ENCODE data around the gene SYCP2L. TPM values are rescaled to one million over a fixed set of nuclear protein-coding genes. Genes with fewer than 3 reads are reported as not detected.
"Not testable (repeated sequence)": the region's sequence is repeated elsewhere in the genome, so short reads cannot be mapped to it uniquely, and the experiment has no call there.

SYCP2L gene
- total RNA-seq, 1 donor: 0.36 TPM

- no peak overlapping the region for H3K27ac ChIP-seq (ENCODE audit: low read depth, low read length)
- H3K4me3 ChIP-seq (ENCODE audit: insufficient read depth, low read length): no peak overlapping the region
- H4K20me1 ChIP-seq (ENCODE audit: insufficient read depth, low read length): no peaks in the 10 kb centered on the region
- no peak overlapping the region for H3K4me2 ChIP-seq (ENCODE audit: insufficient read depth, low read length)
- no peaks in the 10 kb centered on the region for H3K79me2 ChIP-seq (ENCODE audit: insufficient read depth, low read length)
- DNase-seq (ENCODE audit: insufficient read length, low spot score, missing footprints): no peak
- H2AFZ ChIP-seq (ENCODE audit: low read length): no peak overlapping the region
- no peak for TF ChIP-seq CTCF (IDR thresholded peaks at IDR 0.05; ENCODE audit: extremely low read depth, low read depth, low read length)
- H3K36me3 ChIP-seq (ENCODE audit: insufficient read depth, low read length): no peaks in the 10 kb centered on the region
- H3K27me3 ChIP-seq (ENCODE audit: insufficient read depth, low read length): no peaks in the 10 kb centered on the region
- no peaks in the 10 kb centered on the region for H3K9me3 ChIP-seq (ENCODE audit: low read depth, low read length)
- no peaks in the 10 kb centered on the region for H3K4me1 ChIP-seq (ENCODE audit: insufficient read depth, low read length)
Measured at GRCh38 chr6:10901770-10902169, 14.9 kb downstream of the SYCP2L start.

GRCh38 chr6:10904015-10904414 lies 17.2 kb downstream of the SYCP2L start:
- Histone ChIP-seq H3K27ac (ENCODE audit: low read depth, low read length) (no peak overlapping the region), H3K9me3 (ENCODE audit: low read depth, low read length) (no peaks in the 10 kb centered on the region), H3K4me2 (ENCODE audit: insufficient read depth, low read length) (no peak overlapping the region), H3K79me2 (ENCODE audit: insufficient read depth, low read length) (no peaks in the 10 kb centered on the region), H3K4me1 (ENCODE audit: insufficient read depth, low read length) (no peaks in the 10 kb centered on the region), H3K36me3 (ENCODE audit: insufficient read depth, low read length) (no peaks in the 10 kb centered on the region), H3K27me3 (ENCODE audit: insufficient read depth, low read length) (no peaks in the 10 kb centered on the region), H2AFZ (ENCODE audit: low read length) (no peak overlapping the region), H3K4me3 (ENCODE audit: insufficient read depth, low read length) (no peak overlapping the region), H4K20me1 (ENCODE audit: insufficient read depth, low read length) (no peaks in the 10 kb centered on the region)
- no peak for DNase-seq (ENCODE audit: insufficient read length, low spot score, missing footprints)
- no peak for TF ChIP-seq CTCF (IDR thresholded peaks at IDR 0.05; ENCODE audit: extremely low read depth, low read depth, low read length)

- no peak for DNase-seq (ENCODE audit: insufficient read length, low spot score, missing footprints)
- Histone ChIP-seq H3K36me3 (ENCODE audit: insufficient read depth, low read length) (no peaks in the 10 kb centered on the region), H2AFZ (ENCODE audit: low read length) (no peak overlapping the region), H3K4me1 (ENCODE audit: insufficient read depth, low read length) (no peaks in the 10 kb centered on the region), H3K9me3 (ENCODE audit: low read depth, low read length) (no peaks in the 10 kb centered on the region), H3K27ac (ENCODE audit: low read depth, low read length) (no peak overlapping the region), H3K4me2 (ENCODE audit: insufficient read depth, low read length) (no peak overlapping the region), H3K4me3 (ENCODE audit: insufficient read depth, low read length) (no peak overlapping the region), H4K20me1 (ENCODE audit: insufficient read depth, low read length) (no peaks in the 10 kb centered on the region), H3K27me3 (ENCODE audit: insufficient read depth, low read length) (no peaks in the 10 kb centered on the region), H3K79me2 (ENCODE audit: insufficient read depth, low read length) (no peaks in the 10 kb centered on the region)
- TF ChIP-seq CTCF (IDR thresholded peaks at IDR 0.05; ENCODE audit: extremely low read depth, low read depth, low read length): no peak
Measured at GRCh38 chr6:10908228-10908627, 21.4 kb downstream of the SYCP2L start.

- H3K27ac ChIP-seq (ENCODE audit: low read depth, low read length); H3K4me2 ChIP-seq (ENCODE audit: insufficient read depth, low read length); H3K9me3 ChIP-seq (ENCODE audit: low read depth, low read length); H2AFZ ChIP-seq (ENCODE audit: low read length); H3K4me1 ChIP-seq (ENCODE audit: insufficient read depth, low read length); H3K36me3 ChIP-seq (ENCODE audit: insufficient read depth, low read length); H3K27me3 ChIP-seq (ENCODE audit: insufficient read depth, low read length); H4K20me1 ChIP-seq (ENCODE audit: insufficient read depth, low read length); H3K79me2 ChIP-seq (ENCODE audit: insufficient read depth, low read length); DNase-seq (ENCODE audit: insufficient read length, low spot score, missing footprints); H3K4me3 ChIP-seq (ENCODE audit: insufficient read depth, low read length): not testable (repeated sequence)
Measured at GRCh38 chr6:10919520-10919919, 32.7 kb downstream of the SYCP2L start.
